H9 (cell line): ENCODE measurements around the gene SHANK1. TPM values are rescaled to one million over a fixed set of nuclear protein-coding genes. Genes with fewer than 3 reads are reported as not detected.

Experiments used
- DNase-seq: peaks from one replicate; pipeline ENCODE4 v3.0.0-alpha.2; 2017
- H2AFZ ChIP-seq: one replicate; pipeline ENCODE4 v1.6.1; 2013; ENCODE audit warnings: mild to moderate bottlenecking, low read length, control low read depth, moderate library complexity
- H2AK5ac ChIP-seq: 2 replicates; pipeline ENCODE4 v1.6.1; 2013; ENCODE audit warnings: low read length, control low read depth, mixed read lengths; ENCODE audit not compliant: insufficient read length
- H2BK120ac ChIP-seq: one replicate; pipeline ENCODE4 v1.6.1; 2013; ENCODE audit warnings: low read depth, mild to moderate bottlenecking, low read length, control low read depth, inconsistent platforms; ENCODE audit not compliant: poor library complexity, severe bottlenecking
- H2BK12ac ChIP-seq: 2 replicates; pipeline ENCODE4 v1.6.1; 2013; ENCODE audit warnings: low read length, control low read depth, mixed read lengths, low read depth; ENCODE audit not compliant: insufficient read length
- H2BK15ac ChIP-seq: 2 replicates; pipeline ENCODE4 v1.6.1; 2013; ENCODE audit warnings: low read depth, low read length, control low read depth
- H2BK20ac ChIP-seq: one replicate; pipeline ENCODE4 v1.6.1; 2013; ENCODE audit warnings: low read depth, mild to moderate bottlenecking, low read length, control low read depth, inconsistent platforms; ENCODE audit not compliant: poor library complexity, severe bottlenecking
- H2BK5ac ChIP-seq: 2 replicates; pipeline ENCODE4 v1.6.1; 2013; ENCODE audit warnings: low read length, control low read depth, mixed read lengths; ENCODE audit not compliant: insufficient read length
- H3K14ac ChIP-seq: 2 replicates; pipeline ENCODE4 v1.6.1; 2013; ENCODE audit warnings: low read length, control low read depth; ENCODE audit not compliant: insufficient read depth
- H3K18ac ChIP-seq: 2 replicates; pipeline ENCODE4 v1.6.1; 2013; ENCODE audit warnings: low read depth, mild to moderate bottlenecking, mixed read lengths, low read length, control low read depth; ENCODE audit not compliant: insufficient read length
- H3K23ac ChIP-seq: 2 replicates; pipeline ENCODE4 v1.6.1; 2013; ENCODE audit warnings: low read length, control low read depth, mixed read lengths, low read depth; ENCODE audit not compliant: insufficient read length
- H3K23me2 ChIP-seq: 2 replicates; pipeline ENCODE4 v1.6.1; 2013; ENCODE audit warnings: low read depth, mild to moderate bottlenecking, mixed read lengths, low read length, control low read depth; ENCODE audit not compliant: insufficient read length, poor library complexity, severe bottlenecking
- H3K27ac ChIP-seq: 2 replicates; pipeline ENCODE4 v1.5.1; 2013; ENCODE audit warnings: low read length, control low read depth, mixed read lengths, low read depth; ENCODE audit not compliant: insufficient read length
- H3K27me3 ChIP-seq: 2 replicates; pipeline ENCODE4 v1.6.1; 2013; ENCODE audit warnings: low read length, control low read depth, inconsistent platforms; ENCODE audit not compliant: insufficient read depth
- H3K4ac ChIP-seq: 2 replicates; pipeline ENCODE4 v1.6.1; 2013; ENCODE audit warnings: low read depth, mild to moderate bottlenecking, control low read depth, inconsistent platforms, low read length, moderate library complexity
- H3K4me1 ChIP-seq: 2 replicates; pipeline ENCODE4 v1.6.1; 2013; ENCODE audit warnings: low read length, control low read depth, inconsistent platforms; ENCODE audit not compliant: insufficient read depth
- H3K4me2 ChIP-seq: 2 replicates; pipeline ENCODE4 v1.6.1; 2013; ENCODE audit warnings: low read length, control low read depth, mixed read lengths; ENCODE audit not compliant: insufficient read length, insufficient read depth
- H3K56ac ChIP-seq: 2 replicates; pipeline ENCODE4 v1.6.1; 2013; ENCODE audit warnings: low read depth, mild to moderate bottlenecking, mixed read lengths, low read length, control low read depth; ENCODE audit not compliant: insufficient read length
- H3K79me1 ChIP-seq: 2 replicates; pipeline ENCODE4 v1.6.1; 2013; ENCODE audit warnings: low read depth, mild to moderate bottlenecking, moderate library complexity, low read length, control low read depth, inconsistent platforms; ENCODE audit not compliant: insufficient read depth, poor library complexity, severe bottlenecking
- H3K79me2 ChIP-seq: 2 replicates; pipeline ENCODE4 v1.6.1; 2013; ENCODE audit warnings: low read length, control low read depth, inconsistent platforms; ENCODE audit not compliant: insufficient read depth
- H3K9ac ChIP-seq: 2 replicates; pipeline ENCODE4 v1.6.1; 2013; ENCODE audit warnings: low read length, control low read depth, mixed read lengths; ENCODE audit not compliant: insufficient read length; ENCODE audit errors: extremely low read depth
- H3K9me3 ChIP-seq: one replicate; pipeline ENCODE4 v1.6.1; 2013; ENCODE audit warnings: low read depth, low read length, inconsistent platforms; ENCODE audit not compliant: control insufficient read depth
- H3T11ph ChIP-seq: one replicate; pipeline ENCODE4 v1.6.1; 2013; ENCODE audit warnings: mild to moderate bottlenecking, low read length, control low read depth, inconsistent platforms
- H4K20me1 ChIP-seq: one replicate; pipeline ENCODE4 v1.6.1; 2013; ENCODE audit not compliant: control insufficient read depth, insufficient read length, insufficient read depth
- H4K5ac ChIP-seq: 2 replicates; pipeline ENCODE4 v1.6.1; 2013; ENCODE audit warnings: low read depth, mild to moderate bottlenecking, mixed read lengths, low read length, control low read depth; ENCODE audit not compliant: insufficient read length
- H4K8ac ChIP-seq: replicated peaks from 2 replicates; pipeline ENCODE4 v1.6.1; 2013; ENCODE audit warnings: low read length, control low read depth, mixed read lengths, low read depth; ENCODE audit not compliant: insufficient read length
- H4K91ac ChIP-seq: 2 replicates; pipeline ENCODE4 v1.6.1; 2013; ENCODE audit warnings: low read depth, mild to moderate bottlenecking, moderate library complexity, mixed read lengths, low read length, control low read depth; ENCODE audit not compliant: insufficient read length
- H3K27ac Mint-ChIP-seq, 3 experiments: 2 replicates in 2 of 3; 3 replicates in 1 of 3; pipeline ENCODE4 v1.8.0; 2020 to 2021; ENCODE audit warnings: mixed read lengths in 3 of 3, mild to moderate bottlenecking in 1 of 3, moderate library complexity in 1 of 3
- H3K27me3 Mint-ChIP-seq: 2 replicates; pipeline ENCODE4 v1.8.0; 2021; ENCODE audit warnings: low read depth, mild to moderate bottlenecking, moderate library complexity, mixed read lengths
- H3K36me3 Mint-ChIP-seq, 3 experiments: 2 replicates in 2 of 3; 3 replicates in 1 of 3; pipeline ENCODE4 v1.8.0; 2020 to 2021; ENCODE audit warnings: low read depth in 3 of 3, mixed read lengths in 3 of 3; ENCODE audit not compliant: insufficient read depth in 1 of 3
- H3K4me1 Mint-ChIP-seq, 2 experiments: 2 replicates each; pipeline ENCODE4 v1.8.0; 2020; ENCODE audit warnings: mixed read lengths in 2 of 2
- H3K4me3 Mint-ChIP-seq, 2 experiments: 2 replicates in 1 of 2; 3 replicates in 1 of 2; pipeline ENCODE4 v1.8.0; 2020 to 2021; ENCODE audit warnings: mild to moderate bottlenecking in 2 of 2, mixed read lengths in 2 of 2, moderate library complexity in 1 of 2
- H3K9me3 Mint-ChIP-seq, 2 experiments: 2 replicates in 1 of 2; 3 replicates in 1 of 2; pipeline ENCODE4 v1.8.0; 2020; ENCODE audit warnings: mild to moderate bottlenecking in 2 of 2, mixed read lengths in 2 of 2, moderate library complexity in 1 of 2
- WGBS: extraction: QIAGEN DNeasy Blood & Tissue Kit; methylation state at CpG from one replicate; pipeline ENCODE4 v1.1.7; 2013; ENCODE audit warnings: missing lambda C conversion rate, low lambda C conversion rate, mixed read lengths; ENCODE audit not compliant: insufficient read length; ENCODE audit errors: extremely low coverage; 5-methylcytosine and 5-hydroxymethylcytosine counted together
- total RNA-seq: library from RNA; stranded (reverse); gene quantifications from 2 replicates; pipeline ENCODE4 v1.2.1, GENCODE V29; 2021
- TF ChIP-seq, protein P1 (sequence below): fragments of 200-600 bp; sonication (generic); conservative IDR thresholded peaks from 3 replicates; pipeline ENCODE4 v1.8.0; 2021; ENCODE audit warnings: antibody characterized with exemption, mild to moderate bottlenecking

SHANK1 gene
- total RNA-seq, 1 experiment from 2014 or later: 1.7 TPM

DNA sequence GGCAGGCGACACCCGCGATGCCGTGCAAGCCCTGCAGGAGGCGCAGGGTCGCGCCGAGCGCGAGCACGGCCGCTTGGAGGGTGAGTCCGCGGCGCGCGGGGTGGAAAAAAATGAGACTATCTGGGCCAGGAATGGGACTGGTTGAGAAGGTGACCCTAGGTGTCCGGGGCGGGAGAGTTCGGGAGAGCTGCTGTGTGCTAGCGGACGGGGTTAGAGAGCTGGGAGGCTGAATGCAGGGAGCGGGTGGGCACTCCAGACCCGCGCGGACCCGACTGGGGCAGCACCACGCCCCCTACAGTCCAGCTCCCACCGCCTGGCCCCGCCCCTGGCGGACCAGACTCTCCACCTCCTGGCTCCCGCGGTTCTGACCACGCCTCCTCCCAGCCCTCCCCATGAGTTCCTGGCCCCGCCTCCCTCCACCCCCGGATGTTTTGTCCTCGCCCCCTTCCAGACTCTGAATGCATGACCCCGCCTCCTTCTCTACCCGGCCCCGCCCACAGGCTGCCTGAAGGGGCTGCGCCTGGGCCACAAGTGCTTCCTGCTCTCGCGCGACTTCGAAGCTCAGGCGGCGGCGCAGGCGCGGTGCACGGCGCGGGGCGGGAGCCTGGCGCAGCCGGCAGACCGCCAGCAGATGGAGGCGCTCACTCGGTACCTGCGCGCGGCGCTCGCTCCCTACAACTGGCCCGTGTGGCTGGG lies 5.1 kb upstream of the SHANK1 start:
- Mint-ChIP-seq H3K27me3 (peaks cover 68% of the 10 kb centered on the region), H3K4me3 (peak overlapping the region; percentile 81 to 94), H3K9me3 (no peaks in the 10 kb centered on the region; a peak in 1 of 5 replicates), H3K36me3 (no peaks in the 10 kb centered on the region; a peak in 2 of 7 replicates), H3K27ac (peak overlapping the region in 2 of 3 experiments; percentile 85 to 92; a peak in 4 of 7 replicates), H3K4me1 (peaks cover 40 to 62% of the 10 kb centered on the region in 2 experiments)
- Histone ChIP-seq H4K20me1 (no peaks in the 10 kb centered on the region), H4K5ac (no peak overlapping the region), H3K4ac (no peak overlapping the region), H2AK5ac (no peak overlapping the region), H2BK15ac (no peak overlapping the region), H3K27me3 (no peaks in the 10 kb centered on the region; the same call in 1 of the 2 replicates), H2BK12ac (no peak overlapping the region), H4K8ac (no peak overlapping the region), H2AFZ (no peak overlapping the region), H3K9me3 (no peaks in the 10 kb centered on the region), H3K4me1 (peaks cover 7% of the 10 kb centered on the region; the same call in 1 of the 2 replicates), H3K27ac (no peak overlapping the region), H3K18ac (peak overlapping the region; percentile 63), H4K91ac (no peak overlapping the region), H3T11ph (no peak overlapping the region), H3K4me2 (peak overlapping the region; percentile 52), H2BK5ac (no peak overlapping the region), H2BK20ac (no peak overlapping the region), H3K14ac (peak overlapping the region; percentile 80), H3K79me1 (no peaks in the 10 kb centered on the region), H3K23me2 (no peaks in the 10 kb centered on the region), H3K9ac (peak overlapping the region; percentile 53), H2BK120ac (no peak overlapping the region), H3K79me2 (no peaks in the 10 kb centered on the region), H3K23ac (no peak overlapping the region), H3K56ac (no peak overlapping the region)
- peak; percentile 99 for DNase-seq
- TF ChIP-seq, protein P1, sequence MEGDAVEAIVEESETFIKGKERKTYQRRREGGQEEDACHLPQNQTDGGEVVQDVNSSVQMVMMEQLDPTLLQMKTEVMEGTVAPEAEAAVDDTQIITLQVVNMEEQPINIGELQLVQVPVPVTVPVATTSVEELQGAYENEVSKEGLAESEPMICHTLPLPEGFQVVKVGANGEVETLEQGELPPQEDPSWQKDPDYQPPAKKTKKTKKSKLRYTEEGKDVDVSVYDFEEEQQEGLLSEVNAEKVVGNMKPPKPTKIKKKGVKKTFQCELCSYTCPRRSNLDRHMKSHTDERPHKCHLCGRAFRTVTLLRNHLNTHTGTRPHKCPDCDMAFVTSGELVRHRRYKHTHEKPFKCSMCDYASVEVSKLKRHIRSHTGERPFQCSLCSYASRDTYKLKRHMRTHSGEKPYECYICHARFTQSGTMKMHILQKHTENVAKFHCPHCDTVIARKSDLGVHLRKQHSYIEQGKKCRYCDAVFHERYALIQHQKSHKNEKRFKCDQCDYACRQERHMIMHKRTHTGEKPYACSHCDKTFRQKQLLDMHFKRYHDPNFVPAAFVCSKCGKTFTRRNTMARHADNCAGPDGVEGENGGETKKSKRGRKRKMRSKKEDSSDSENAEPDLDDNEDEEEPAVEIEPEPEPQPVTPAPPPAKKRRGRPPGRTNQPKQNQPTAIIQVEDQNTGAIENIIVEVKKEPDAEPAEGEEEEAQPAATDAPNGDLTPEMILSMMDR: peak; percentile 86
- WGBS: no CpG with 5 or more reads among the region's 65 CpGs
